ENCODE data around the gene RSPO3. TPM values are rescaled to one million over a fixed set of nuclear protein-coding genes. Genes with fewer than 3 reads are reported as not detected.

The RSPO3 gene
- total RNA-seq, 2 donors from 2014 or later: 1.6 to 7.3 TPM

- DNase-seq: no peak
- H3K4me3 ChIP-seq: no peak overlapping the region
- intact Hi-C loops (cut with DNase I): no loop called here
- no peaks in the 10 kb centered on the region for H3K4me1 ChIP-seq
- peak; percentile 35 for ATAC-seq
- no peaks in the 10 kb centered on the region for H3K36me3 ChIP-seq (replicated peaks in 1 of 2; ENCODE audit: insufficient read depth in 1 of 2, low read depth in 2 of 2)
- TF ChIP-seq CTCF (IDR thresholded peaks at IDR 0.05) (no peak), POLR2A (IDR thresholded peaks at IDR 0.05) (no peak)
- H3K27me3 ChIP-seq: no peaks in the 10 kb centered on the region
- no peaks in the 10 kb centered on the region for H3K9me3 ChIP-seq
- WGBS, 2 donors: 44 to 46% methylated on average over 4 of the region's 4 CpGs
- H3K27ac ChIP-seq: no peak overlapping the region
Observed at GRCh38 chr6:127177030-127177922, 58.8 kb downstream of the RSPO3 start.

- no peaks in the 10 kb centered on the region for H3K4me1 ChIP-seq
Observed at GRCh38 chr6:127177923-127178231, 59.4 kb downstream of the RSPO3 start.

GRCh38 chr6:127178746-127179145 is 60.3 kb downstream of the RSPO3 start:
- ATAC-seq: no peak
- intact Hi-C loops (cut with DNase I): no loop called here

More at GRCh38 chr6:127177923-127178231, 59.4 kb downstream of the RSPO3 start:
- Histone ChIP-seq H3K27me3 (no peaks in the 10 kb centered on the region), H3K27ac (no peak overlapping the region), H3K9me3 (no peaks in the 10 kb centered on the region), H3K36me3 (replicated peaks in 1 of 2; ENCODE audit: insufficient read depth in 1 of 2, low read depth in 2 of 2) (no peaks in the 10 kb centered on the region), H3K4me3 (no peak overlapping the region)
- TF ChIP-seq POLR2A (IDR thresholded peaks at IDR 0.05) (no peak), CTCF (IDR thresholded peaks at IDR 0.05) (no peak)
- ATAC-seq (no peak), DNase-seq (no peak)
- intact Hi-C loops (cut with DNase I): no loop called here
- 20 to 32% methylated on average over 1 of the region's 1 CpG for WGBS, 2 donors

GRCh38 chr6:127180426-127180825 is 62.0 kb downstream of the RSPO3 start:
- Histone ChIP-seq H3K27me3 (no peaks in the 10 kb centered on the region), H3K4me3 (no peak overlapping the region), H3K4me1 (no peaks in the 10 kb centered on the region), H3K9me3 (no peaks in the 10 kb centered on the region), H3K27ac (no peak overlapping the region), H3K36me3 (replicated peaks in 1 of 2; ENCODE audit: insufficient read depth in 1 of 2, low read depth in 2 of 2) (no peaks in the 10 kb centered on the region)
- DNase-seq (no peak), ATAC-seq (no peak)
- intact Hi-C loops (cut with DNase I): no loop called here
- TF ChIP-seq POLR2A (IDR thresholded peaks at IDR 0.05): no peak
- no peak for TF ChIP-seq CTCF (IDR thresholded peaks at IDR 0.05)

More at GRCh38 chr6:127178746-127179145, 60.3 kb downstream of the RSPO3 start:
- no peaks in the 10 kb centered on the region for H3K9me3 ChIP-seq
- TF ChIP-seq POLR2A (IDR thresholded peaks at IDR 0.05): no peak
- TF ChIP-seq CTCF (IDR thresholded peaks at IDR 0.05): no peak
- H3K36me3 ChIP-seq (replicated peaks in 1 of 2; ENCODE audit: insufficient read depth in 1 of 2, low read depth in 2 of 2): no peaks in the 10 kb centered on the region
- DNase-seq: no peak
- no peaks in the 10 kb centered on the region for H3K4me1 ChIP-seq
- H3K27me3 ChIP-seq: no peaks in the 10 kb centered on the region
- no peak overlapping the region for H3K27ac ChIP-seq
- 73 to 86% methylated on average over 1 of the region's 1 CpG for WGBS, 2 donors
- no peak overlapping the region for H3K4me3 ChIP-seq

GRCh38 chr6:127182501-127182900 is 64.0 kb downstream of the RSPO3 start:
- Histone ChIP-seq H3K4me1 (no peaks in the 10 kb centered on the region), H3K36me3 (replicated peaks in 1 of 2; ENCODE audit: insufficient read depth in 1 of 2, low read depth in 2 of 2) (no peaks in the 10 kb centered on the region), H3K27ac (no peak overlapping the region), H3K27me3 (no peaks in the 10 kb centered on the region), H3K4me3 (no peak overlapping the region), H3K9me3 (no peaks in the 10 kb centered on the region)
- no peak for DNase-seq
- intact Hi-C loops (cut with DNase I): no loop called here
- no peak for ATAC-seq
- TF ChIP-seq CTCF (IDR thresholded peaks at IDR 0.05): no peak
- no peak for TF ChIP-seq POLR2A (IDR thresholded peaks at IDR 0.05)
- WGBS, 2 donors: 64 to 71% methylated on average over 1 of the region's 1 CpG
